RWPE1 (cell line): ENCODE data around the gene GPR176.
A peak's percentile ranks its signal among the peaks of the same experiment; 100 is the strongest.

Source experiments
- CTCF ChIA-PET: fragments of 350-600 bp; sonication (Branson Sonifier 250); formaldehyde crosslinking; extraction: SDS; loops from one replicate; lab custom pipeline; 2021; lab: Yijun Ruan, JAX
- POLR2A ChIA-PET: fragments of 400-600 bp; formaldehyde crosslinking; extraction: SDS; loops from one replicate; lab custom pipeline; 2020; ENCODE audit warnings: antibody characterized with exemption; ENCODE audit not compliant: low non-redundant PET; lab: Yijun Ruan, JAX
- DNase-seq: peaks from one replicate; pipeline ENCODE4 v3.0.0; 2012; ENCODE audit warnings: low spot score
- H3K27ac ChIP-seq: fragments of 450-650 bp; 2 replicates; pipeline ENCODE4 v1.5.1; 2017
- CTCF ChIP-seq: fragments of 450-650 bp; conservative IDR thresholded peaks from 2 replicates; pipeline ENCODE4 v1.5.1; 2017; ENCODE audit warnings: low read depth, mild to moderate bottlenecking

The GPR176 gene

DNA sequence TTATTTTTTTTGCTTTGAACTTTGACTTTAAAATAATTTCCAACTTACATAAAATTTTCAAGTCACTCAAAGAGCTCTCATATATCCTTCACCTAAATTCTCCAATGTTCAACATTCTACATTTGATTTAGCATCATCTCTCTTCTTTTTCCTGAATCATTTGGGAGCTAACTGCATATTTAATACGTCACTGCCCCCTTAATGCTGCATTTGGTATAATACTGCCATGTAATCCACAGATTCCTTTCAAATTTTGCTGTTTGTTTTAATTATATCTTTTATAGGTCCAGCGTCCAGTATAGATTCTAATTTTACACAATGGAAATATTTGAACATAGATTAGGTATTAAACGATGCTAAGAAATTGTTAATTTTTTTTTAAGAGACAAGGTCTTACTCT, 11.5 kb upstream of the GPR176 start:
- no peak overlapping the region for H3K27ac ChIP-seq
- TF ChIP-seq CTCF, result no peak
- no peak for DNase-seq
- ChIA-PET POLR2A (no interaction called here), CTCF (interaction anchor here (0.6 to 1.3 kb wide), 2 partner anchors 49 to 144 kb away, joined by 3 to 9 read pairs; no protein-coding TSS in a partner anchor)

- CTCF ChIA-PET, result no interaction called here
- no peak overlapping the region for H3K27ac ChIP-seq
- no peak for DNase-seq
- POLR2A ChIA-PET, result no interaction called here
- TF ChIP-seq CTCF, result no peak
These were observed 6.5 kb upstream of the GPR176 start for GRCh38 chr15:39926526-39926925.

DNA sequence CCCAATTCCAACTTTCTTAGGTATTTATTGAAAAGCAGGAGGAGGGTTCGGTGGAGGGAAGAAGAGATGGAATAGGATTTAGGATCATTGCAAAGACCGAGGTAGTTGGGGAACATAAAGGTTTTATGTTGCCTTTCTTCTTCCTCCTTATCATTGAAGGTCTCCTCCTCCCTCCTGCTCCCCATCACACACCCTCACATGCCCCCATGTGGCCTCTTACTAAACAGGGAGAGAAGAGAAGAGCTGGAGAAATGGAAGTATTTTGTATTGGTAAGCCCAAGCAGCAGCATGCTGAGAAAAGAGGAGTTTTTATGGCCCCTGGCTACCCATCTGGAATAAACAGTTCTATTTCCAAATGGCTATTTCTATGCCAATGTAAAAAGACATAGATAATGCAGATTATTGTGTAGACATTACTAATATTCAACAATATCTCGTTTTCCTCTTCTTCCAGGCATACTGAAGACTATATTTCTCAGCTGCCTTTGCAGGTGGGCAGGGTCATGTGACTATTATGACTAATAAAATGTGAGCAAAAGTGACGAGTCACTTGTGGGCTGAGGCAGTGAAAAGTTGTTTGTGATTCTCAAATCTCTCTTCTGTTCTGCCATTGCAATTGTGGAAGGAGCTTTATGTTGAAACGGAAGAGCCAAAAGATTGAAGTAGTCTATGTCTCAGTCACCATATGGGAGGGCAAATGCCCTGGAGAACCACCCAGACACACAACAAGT, 5.2 kb upstream of the GPR176 start:
- ChIA-PET CTCF (interaction anchor here (0.7 kb wide), 2 partner anchors 70 to 178 kb away, joined by 3 to 4 read pairs; no protein-coding TSS in a partner anchor), POLR2A (no interaction called here)
- H3K27ac ChIP-seq, result no peak overlapping the region
- peak; percentile 30 for DNase-seq
- no peak for TF ChIP-seq CTCF

DNA sequence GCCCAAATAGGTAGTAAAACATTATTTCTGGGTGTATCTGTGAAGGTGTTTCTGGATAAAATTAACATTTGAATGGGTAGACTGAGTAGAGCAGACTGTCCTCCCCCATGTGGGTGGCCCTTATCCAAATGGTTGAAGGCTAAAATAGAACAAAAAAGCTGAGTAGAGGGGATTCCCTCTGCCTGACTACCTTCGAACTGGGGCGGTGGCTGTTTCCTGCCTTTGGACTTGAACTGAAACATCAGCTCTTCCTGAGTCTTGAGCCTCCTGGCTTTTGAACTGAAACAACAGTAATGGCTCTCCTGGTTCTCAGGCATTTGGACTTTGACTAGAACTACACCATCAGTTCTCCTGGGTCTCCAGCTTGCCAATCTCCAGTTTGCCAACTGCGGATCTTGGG, 4.4 kb upstream of the GPR176 start:
- H3K27ac ChIP-seq, result no peak overlapping the region
- DNase-seq, result no peak
- ChIA-PET CTCF (interaction anchor here (1.4 kb wide), 1 partner anchor 37 kb away, joined by 4 read pairs; no protein-coding TSS in a partner anchor), POLR2A (interaction anchor here (0.6 kb wide), 1 partner anchor 224 kb away, joined by 4 read pairs; no protein-coding TSS in a partner anchor)
- no peak for TF ChIP-seq CTCF

DNA sequence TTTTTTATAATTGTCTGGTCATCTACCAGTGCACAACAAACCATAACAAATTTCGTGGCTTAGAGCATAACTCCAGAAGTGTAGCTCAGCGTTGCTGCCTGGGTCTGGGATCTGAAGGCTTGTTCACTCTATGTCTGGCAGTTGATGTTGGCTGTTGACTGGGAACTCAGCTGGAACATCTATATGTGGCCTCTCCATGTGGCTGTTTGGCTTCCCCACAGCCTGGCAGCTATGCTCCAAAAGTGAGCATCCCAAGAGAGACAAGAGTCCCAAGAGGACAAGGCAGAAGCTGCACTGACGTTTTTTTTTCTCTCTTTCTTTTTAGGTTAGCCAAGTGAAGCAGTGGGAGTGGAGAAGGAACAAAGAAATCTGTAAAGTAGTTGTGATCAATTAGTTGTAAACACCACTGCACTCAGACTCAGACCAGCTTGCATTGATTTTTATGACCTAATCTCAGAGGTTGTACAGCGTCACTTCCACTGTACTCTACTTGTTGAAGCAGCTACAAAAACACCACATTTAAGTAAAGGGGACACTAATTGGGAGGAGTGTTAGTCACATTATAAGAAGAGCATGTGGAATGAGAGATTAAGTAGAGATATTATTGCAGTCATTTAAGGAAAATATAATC, 2.5 kb upstream of the GPR176 start:
- ChIA-PET POLR2A (no interaction called here), CTCF (interaction anchor here (0.7 kb wide), 2 partner anchors 35 to 1223 kb away, joined by 3 to 5 read pairs; no protein-coding TSS in a partner anchor)
- no peak overlapping the region for H3K27ac ChIP-seq
- no peak for DNase-seq
- no peak for TF ChIP-seq CTCF

- TF ChIP-seq CTCF, result no peak
- H3K27ac ChIP-seq, result peak overlapping the region; percentile 85
- POLR2A ChIA-PET, result interaction anchor here (0.7 kb wide), 1 partner anchor 116 kb away, joined by 3 read pairs; no protein-coding TSS in a partner anchor
- DNase-seq, result no peak
- CTCF ChIA-PET, result interaction anchor here (0.6 to 1.1 kb wide), 2 partner anchors 11 to 134 kb away, joined by 3 to 4 read pairs; no protein-coding TSS in a partner anchor
These were observed 1.2 kb upstream of the GPR176 start for GRCh38 chr15:39921274-39921638.
